Kidney epithelial cell (primary cell): ENCODE measurements around the gene FBRS. TPM values are rescaled to one million over a fixed set of nuclear protein-coding genes. Genes with fewer than 3 reads are reported as not detected.
A peak's percentile ranks its signal among the peaks of the same experiment; 100 is the strongest.
"Not testable (repeated sequence)": the region's sequence is repeated elsewhere in the genome, so short reads cannot be mapped to it uniquely, and the experiment has no call there.

Experiments used
- DNase-seq: peaks from one replicate; pipeline ENCODE4 v3.0.0-alpha.2; 2010; ENCODE audit warnings: low read depth
- H3K27me3 ChIP-seq: 2 replicates; pipeline ENCODE4 v1.6.0; 2011; ENCODE audit warnings: low read length; ENCODE audit not compliant: control insufficient read depth, insufficient read depth
- H3K36me3 ChIP-seq: 2 replicates; pipeline ENCODE4 v1.5.1; 2011; ENCODE audit warnings: low read length; ENCODE audit not compliant: control insufficient read depth, insufficient read depth
- H3K4me3 ChIP-seq: 2 replicates; pipeline ENCODE4 v1.5.1; 2011; ENCODE audit warnings: low read depth, mild to moderate bottlenecking, control low read depth, low read length
- CTCF ChIP-seq: IDR thresholded peaks from 2 replicates; pipeline ENCODE4 v1.5.1; 2011; ENCODE audit warnings: mild to moderate bottlenecking, moderate library complexity, low read length, control low read depth, inconsistent platforms; ENCODE audit not compliant: insufficient read depth, poor library complexity, severe bottlenecking
- total RNA-seq: library from RNA; depleted of rRNA; stranded (reverse); fragments of >200 nt; gene quantifications from 2 replicates; pipeline ENCODE4 v1.2.3, GENCODE V29; 2015

Gene FBRS
- total RNA-seq, 1 donor from 2014 or later = 47.2 TPM

GRCh38 chr16:30626236-30626635 is 32.0 kb upstream of the FBRS start:
- Histone ChIP-seq H3K27me3 (peaks cover 2% of the 10 kb centered on the region), H3K36me3 (no peaks in the 10 kb centered on the region), H3K4me3 (no peak overlapping the region)
- DNase-seq = no peak
- TF ChIP-seq CTCF = no peak

- no peaks in the 10 kb centered on the region for H3K27me3 ChIP-seq
- TF ChIP-seq CTCF = peak; percentile 94
- no peak overlapping the region for H3K4me3 ChIP-seq
- no peaks in the 10 kb centered on the region for H3K36me3 ChIP-seq
- no peak for DNase-seq
These were observed 29.3 kb upstream of the FBRS start for GRCh38 chr16:30628628-30629540.

GRCh38 chr16:30632454-30632853 is 25.8 kb upstream of the FBRS start:
- not testable (repeated sequence) for H3K27me3 ChIP-seq, H3K36me3 ChIP-seq, H3K4me3 ChIP-seq, DNase-seq

- H3K27me3 ChIP-seq = no peaks in the 10 kb centered on the region
- no peaks in the 10 kb centered on the region for H3K36me3 ChIP-seq
- DNase-seq = no peak
- peak overlapping the region; percentile 74 for H3K4me3 ChIP-seq
- no peak for TF ChIP-seq CTCF
These were observed 24.7 kb upstream of the FBRS start for GRCh38 chr16:30633526-30633925.

GRCh38 chr16:30636599-30636998 is 21.6 kb upstream of the FBRS start:
- no peak for DNase-seq
- TF ChIP-seq CTCF = no peak
- H3K27me3 ChIP-seq = no peaks in the 10 kb centered on the region
- no peak overlapping the region for H3K4me3 ChIP-seq
- no peaks in the 10 kb centered on the region for H3K36me3 ChIP-seq

GRCh38 chr16:30637139-30637538 is 21.1 kb upstream of the FBRS start:
- not testable (repeated sequence) for H3K4me3 ChIP-seq, DNase-seq, H3K27me3 ChIP-seq, H3K36me3 ChIP-seq

GRCh38 chr16:30637944-30638343 is 20.3 kb upstream of the FBRS start:
- Histone ChIP-seq H3K27me3 (no peaks in the 10 kb centered on the region), H3K36me3 (no peaks in the 10 kb centered on the region), H3K4me3 (no peak overlapping the region)
- TF ChIP-seq CTCF = peak; percentile 60
- no peak for DNase-seq
